K562 (cell line): ENCODE data around the gene FAM83D. TPM values are rescaled to one million over a fixed set of nuclear protein-coding genes. Genes with fewer than 3 reads are reported as not detected.

Experiments
- ATAC-seq: fragments of 200-7000 bp; cut with Tn5 transposase; 3 replicates; pipeline ENCODE4 v1.9.1; 2020; ENCODE audit warnings: moderate library complexity
- BruUV-seq: library from RNA; stranded (reverse); fragments of 400-500 nt; replicated peaks from 2 replicates; lab custom pipeline; 2021; lab: Mats Ljungman, UMichigan
- CTCF ChIA-PET: fragments of 300-600 bp; formaldehyde crosslinking; extraction: SDS; loops from one replicate; lab custom pipeline; 2021; ENCODE audit warnings: low intra/inter-chr PET ratio; lab: Yijun Ruan, JAX
- POLR2A ChIA-PET: fragments of 300-600, 350-650 bp; sonication (Branson Sonifier 250); formaldehyde crosslinking; extraction: SDS; loops from one replicate; lab custom pipeline; 2021; ENCODE audit warnings: antibody characterized with exemption, inconsistent platforms; lab: Yijun Ruan, JAX
- DNase-seq, 4 experiments: peaks; one replicate each; pipeline versions ENCODE4 v3.0.0 to v3.0.0-alpha.2; 2011 to 2018; ENCODE audit warnings: low spot score in 3 of 4, mixed read lengths in 3 of 4; ENCODE audit errors: extremely low read depth in 1 of 4
- FAIRE-seq: peaks from 2 replicates; lab custom pipeline; 2011; peaks lifted over from hg19 to GRCh38; lab: Jason Lieb, UNC
- H2AFZ ChIP-seq: 2 replicates; pipeline ENCODE4 v1.6.0; 2011; ENCODE audit warnings: low read depth, low read length, control low read depth, inconsistent platforms
- H3K27ac ChIP-seq: fragments of 200-600 bp; 3 replicates; pipeline ENCODE4 v1.8.0; 2011; ENCODE audit warnings: low read depth, mild to moderate bottlenecking, control low read depth, inconsistent platforms, low read length, moderate library complexity, mixed read lengths; ENCODE audit errors: extremely low read depth
- H3K27me3 ChIP-seq, 2 experiments: fragments of 300-600 bp in 1 of 2; 2 replicates in 1 of 2; 3 replicates in 1 of 2; pipeline versions ENCODE4 v1.6.0 to v1.8.0; 2011; ENCODE audit warnings: inconsistent platforms in 2 of 2, low read length in 2 of 2, mild to moderate bottlenecking in 1 of 2, mixed read lengths in 1 of 2, moderate library complexity in 1 of 2; ENCODE audit not compliant: control insufficient read depth in 2 of 2, insufficient read depth in 2 of 2
- H3K36me3 ChIP-seq: fragments of 300-600 bp; 3 replicates; pipeline ENCODE4 v1.8.0; 2011; ENCODE audit warnings: mild to moderate bottlenecking, low read length, inconsistent platforms; ENCODE audit not compliant: control insufficient read depth, insufficient read depth
- H3K4me1 ChIP-seq, 2 experiments: fragments of 200-600 bp in 1 of 2; replicated peaks in 1 of 2; 2 replicates in 1 of 2; 3 replicates in 1 of 2; pipeline versions ENCODE4 v1.5.1 to v1.8.0; 2011; ENCODE audit warnings: inconsistent platforms in 2 of 2, low read length in 2 of 2, mild to moderate bottlenecking in 1 of 2, mixed read lengths in 1 of 2, moderate library complexity in 1 of 2; ENCODE audit not compliant: control insufficient read depth in 2 of 2, insufficient read depth in 2 of 2
- H3K4me2 ChIP-seq: 2 replicates; pipeline ENCODE4 v1.6.1; 2011; ENCODE audit warnings: low read length, control low read depth, inconsistent platforms, mixed read lengths; ENCODE audit not compliant: insufficient read depth
- H3K4me3 ChIP-seq: fragments of 200-600 bp; sonication (generic), shearing (Covaris generic); 2 replicates; pipeline ENCODE4 v1.5.1; 2016; ENCODE audit warnings: control low read depth, inconsistent platforms
- H3K79me2 ChIP-seq: fragments of 200-600 bp; 3 replicates; pipeline ENCODE4 v1.8.0; 2011; ENCODE audit warnings: low read length, inconsistent platforms; ENCODE audit not compliant: control insufficient read depth, insufficient read depth
- H3K9ac ChIP-seq, 2 experiments: 2 replicates each; pipeline versions ENCODE4 v1.6.0 to v1.6.1; 2011; ENCODE audit warnings: low read depth in 2 of 2, low read length in 2 of 2, control low read depth in 1 of 2, inconsistent platforms in 1 of 2, mild to moderate bottlenecking in 1 of 2, mixed read lengths in 1 of 2; ENCODE audit not compliant: insufficient read depth in 1 of 2
- H3K9me1 ChIP-seq: one replicate; pipeline ENCODE4 v1.6.0; 2011; ENCODE audit warnings: inconsistent platforms, mild to moderate bottlenecking, low read length, moderate library complexity; ENCODE audit not compliant: control insufficient read depth, insufficient read depth
- H3K9me3 ChIP-seq: replicated peaks from 2 replicates; pipeline ENCODE4 v1.5.1; 2011; ENCODE audit warnings: low read depth, low read length, inconsistent platforms; ENCODE audit not compliant: control insufficient read depth, insufficient read depth
- H4K20me1 ChIP-seq: replicated peaks from 2 replicates; pipeline ENCODE4 v1.6.1; 2011; ENCODE audit warnings: low read length, inconsistent platforms, mixed read lengths; ENCODE audit not compliant: control insufficient read depth, insufficient read depth
- ESRRA ChIP-seq: fragments of 450-650 bp; IDR thresholded peaks from 2 replicates; pipeline ENCODE4 v1.6.1; 2014; ENCODE audit warnings: low read depth, mild to moderate bottlenecking, moderate library complexity, borderline replicate concordance
- ETV1 ChIP-seq: fragments of 450-650 bp; conservative IDR thresholded peaks from 2 replicates; pipeline ENCODE4 v1.6.1; 2016; ENCODE audit warnings: missing genetic modification characterization, control low read depth, low read depth, missing compliant biosample characterization
- HOXB6 ChIP-seq: fragments of 250-450 bp; sonication (Bioruptor Pico); IDR thresholded peaks from 2 replicates; pipeline ENCODE4 v1.5.1; 2022; ENCODE audit warnings: mild to moderate bottlenecking, borderline replicate concordance
- MCM7 ChIP-seq, 2 experiments: fragments of 450-650 bp; IDR thresholded peaks; 2 replicates each; pipeline ENCODE4 v1.6.1; 2016 to 2018
- NFRKB ChIP-seq: fragments of 450-650 bp; IDR thresholded peaks from 2 replicates; pipeline ENCODE4 v1.6.1; 2016; ENCODE audit warnings: low read depth
- PTTG1 ChIP-seq: fragments of 450-650 bp; IDR thresholded peaks from 2 replicates; pipeline ENCODE4 v1.6.1; 2016; ENCODE audit warnings: low read depth, mild to moderate bottlenecking, missing genetic modification characterization, missing compliant biosample characterization
- RBM25 ChIP-seq: fragments of 200-400 bp; formaldehyde crosslinking; IDR thresholded peaks from 2 replicates; pipeline ENCODE4 v1.6.1; 2018; ENCODE audit warnings: low read length, low read depth, moderate library complexity; ENCODE audit not compliant: severe bottlenecking
- TAF9B ChIP-seq: fragments of 450-650 bp; IDR thresholded peaks from 2 replicates; pipeline ENCODE4 v1.6.1; 2018; ENCODE audit warnings: mild to moderate bottlenecking; ENCODE audit not compliant: partially characterized antibody
- TEAD4 ChIP-seq, 2 experiments: sonication (generic) in 1 of 2; formaldehyde crosslinking in 1 of 2; IDR thresholded peaks; 2 replicates each; pipeline versions ENCODE4 v1.6.1 to v1.8.0; 2012 to 2022; ENCODE audit warnings: borderline replicate concordance in 1 of 2, inconsistent platforms in 1 of 2, low read length in 1 of 2, mild to moderate bottlenecking in 1 of 2, missing genetic modification reagents in 1 of 2
- TSC22D4 ChIP-seq: fragments of 450-650 bp; IDR thresholded peaks from 2 replicates; pipeline ENCODE4 v1.6.1; 2016; ENCODE audit warnings: missing genetic modification characterization, missing biosample characterization, control low read depth
- ZFP36 ChIP-seq: fragments of 150-350 bp; IDR thresholded peaks from 2 replicates; pipeline ENCODE4 v1.6.1; 2018; ENCODE audit warnings: low read length, low read depth; ENCODE audit not compliant: partially characterized antibody
- ZKSCAN1 ChIP-seq: fragments of 150-350 bp; IDR thresholded peaks from 2 replicates; pipeline ENCODE4 v1.6.1; 2016; ENCODE audit warnings: low read depth, low read length
- in situ Hi-C: fragments of 300-500 bp; cut with MboI; formaldehyde crosslinking; loops from 4 replicates; pipeline ENCODE4 v1.15.0; 2018; ENCODE audit warnings: inconsistent platforms, mixed read lengths
- intact Hi-C: fragments of 100-400 bp; cut with micrococcal nuclease; formaldehyde crosslinking; loops from 2 replicates; pipeline ENCODE4 v1.14.2; 2022
- polyA plus RNA-seq, 8 experiments: library from polyadenylated mRNA; depleted of rRNA in 4 of 8; stranded (reverse) in 5 of 8; unstranded in 3 of 8; fragments of >200 nt; fragmentation: Nextera tagmentation in 2 of 8; fragmentation: Illumina TruSeq in 1 of 8; extraction: Ambion mirVana in 2 of 8; extraction: Trizol in 1 of 8; gene quantifications; 2 replicates each; pipeline versions ENCODE4 v1.2.1 to v1.2.3, GENCODE V29; 2011 to 2014; ENCODE audit warnings: inconsistent platforms in 1 of 8, missing spikeins in 1 of 8
- total RNA-seq, 7 experiments: library from RNA; depleted of rRNA in 6 of 7; stranded (reverse); fragments of >200 nt in 6 of 7; fragmentation: Illumina TruSeq in 2 of 7; extraction: Trizol in 2 of 7; gene quantifications; 2 replicates each; pipeline versions ENCODE4 v1.2.1 to v1.2.3, GENCODE V29; 2011 to 2021; ENCODE audit warnings: low replicate concordance in 1 of 7
- TF ChIP-seq, protein P1 (sequence below): sonication (generic); formaldehyde crosslinking; IDR thresholded peaks from 2 replicates; pipeline ENCODE4 v1.8.1; 2023; ENCODE audit warnings: mild to moderate bottlenecking, missing genetic modification reagents
- TF ChIP-seq, protein P2 (sequence below), 3 experiments: IDR thresholded peaks in 2 of 3; conservative IDR thresholded peaks in 1 of 3; 2 replicates each; pipeline ENCODE4 v1.5.1; 2011 to 2012; ENCODE audit warnings: low read length in 3 of 3, mild to moderate bottlenecking in 3 of 3, control low read depth in 2 of 3, improper control_type of control experiment in 1 of 3, inconsistent platforms in 1 of 3, low read depth in 1 of 3, mixed read lengths in 1 of 3, moderate library complexity in 1 of 3; ENCODE audit not compliant: insufficient read depth in 2 of 3
- TF ChIP-seq, protein P3 (sequence below): fragments of 450-650 bp; IDR thresholded peaks from 2 replicates; pipeline ENCODE4 v1.6.1; 2016
- TF ChIP-seq, protein P4 (sequence below): sonication (generic); formaldehyde crosslinking; IDR thresholded peaks from 2 replicates; pipeline ENCODE4 v1.8.1; 2023; ENCODE audit warnings: mild to moderate bottlenecking, missing genetic modification reagents

Gene FAM83D
- total and polyA plus RNA-seq, 9 of the 15 experiments (the other 6 are each of a cell fraction or from before 2014, with no cell fraction given) = 8.2 to 66.1 (median 43.5) TPM

DNA sequence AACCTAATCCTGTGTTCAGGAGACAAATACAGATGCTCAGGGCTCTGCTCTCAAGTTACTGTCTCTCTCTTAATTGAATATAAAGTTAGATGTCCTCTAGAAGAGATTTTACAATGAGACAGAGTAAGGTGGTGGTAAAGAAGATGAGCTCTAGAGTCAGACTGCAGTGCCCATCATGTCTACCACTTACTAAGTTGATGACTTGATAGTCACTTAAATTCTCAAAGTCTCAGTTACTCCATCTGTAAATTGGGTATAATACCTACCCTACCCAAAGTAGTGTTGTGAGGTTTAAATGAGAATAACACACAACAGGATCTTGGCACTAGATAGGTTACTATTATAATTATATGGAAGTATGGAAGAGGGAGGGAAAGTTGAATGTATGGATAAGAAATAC, 37.5 kb downstream of the FAM83D start (continued):
- TF ChIP-seq, protein P1, sequence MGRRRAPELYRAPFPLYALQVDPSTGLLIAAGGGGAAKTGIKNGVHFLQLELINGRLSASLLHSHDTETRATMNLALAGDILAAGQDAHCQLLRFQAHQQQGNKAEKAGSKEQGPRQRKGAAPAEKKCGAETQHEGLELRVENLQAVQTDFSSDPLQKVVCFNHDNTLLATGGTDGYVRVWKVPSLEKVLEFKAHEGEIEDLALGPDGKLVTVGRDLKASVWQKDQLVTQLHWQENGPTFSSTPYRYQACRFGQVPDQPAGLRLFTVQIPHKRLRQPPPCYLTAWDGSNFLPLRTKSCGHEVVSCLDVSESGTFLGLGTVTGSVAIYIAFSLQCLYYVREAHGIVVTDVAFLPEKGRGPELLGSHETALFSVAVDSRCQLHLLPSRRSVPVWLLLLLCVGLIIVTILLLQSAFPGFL (CRISPR knock-in tag) = no peak

DNA sequence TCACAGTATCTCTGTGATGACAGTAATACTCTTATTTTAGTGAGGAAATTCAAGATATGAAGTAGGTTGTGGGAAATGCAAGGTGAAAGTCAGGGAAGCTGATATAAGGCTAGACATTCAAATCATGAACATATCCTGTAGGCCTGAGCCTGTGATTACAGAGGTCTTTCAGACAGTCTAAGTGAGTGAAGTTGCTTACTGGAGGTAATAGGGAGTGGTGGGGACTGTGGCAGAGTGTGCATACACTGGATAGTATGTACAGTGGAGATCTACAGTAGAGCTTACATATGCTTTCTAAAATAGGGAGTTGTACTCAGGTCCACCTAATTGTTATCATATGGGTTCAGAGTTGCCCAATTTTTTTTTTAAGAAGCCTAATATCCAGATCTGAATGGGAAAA, 39.0 kb downstream of the FAM83D start:
- Histone ChIP-seq H3K4me3 (no peak overlapping the region), H3K9me3 (no peaks in the 10 kb centered on the region), H4K20me1 (no peaks in the 10 kb centered on the region), H3K9me1 (no peaks in the 10 kb centered on the region), H3K36me3 (peaks cover 46% of the 10 kb centered on the region), H3K79me2 (peaks cover 75% of the 10 kb centered on the region), H3K9ac (no peak overlapping the region), H3K27me3 (no peaks in the 10 kb centered on the region), H3K4me2 (no peak overlapping the region), H3K27ac (no peak overlapping the region), H3K4me1 (peaks cover 11 to 12% of the 10 kb centered on the region in 2 experiments; a peak in 4 of 5 replicates), H2AFZ (no peak overlapping the region)
- no peak for FAIRE-seq
- in situ Hi-C loops (no loop called here), intact Hi-C loops (no loop called here)
- POLR2A ChIA-PET = interaction anchor here (0.7 to 0.8 kb wide), 2 partner anchors 49 to 384 kb away, joined by 3 read pairs; no protein-coding TSS in a partner anchor
- no peak for ATAC-seq
- no TSS peak for BruUV-seq
- DNase-seq = no peak
- CTCF ChIA-PET = interaction anchor here (0.5 kb wide), 1 partner anchor 29 kb away, joined by 3 read pairs; no protein-coding TSS in a partner anchor
- TF ChIP-seq ESRRA (no peak), TSC22D4 (tag) (no peak), RBM25 (peak; percentile 57), TEAD4 (IDR thresholded peaks at IDR 0.05; ENCODE audit: low read length) (no peak), TEAD4 (CRISPR knock-in tag; IDR thresholded peaks at IDR 0.05; ENCODE audit: borderline replicate concordance) (no peak), TAF9B (no peak), PTTG1 (tag) (no peak), MCM7 (IDR thresholded peaks at IDR 0.05) (no peak), HOXB6 (CRISPR knock-in tag) (no peak), ETV1 (no peak), ZFP36 (peak; percentile 58), ZKSCAN1 (no peak), NFRKB (no peak)
- TF ChIP-seq, protein P2, sequence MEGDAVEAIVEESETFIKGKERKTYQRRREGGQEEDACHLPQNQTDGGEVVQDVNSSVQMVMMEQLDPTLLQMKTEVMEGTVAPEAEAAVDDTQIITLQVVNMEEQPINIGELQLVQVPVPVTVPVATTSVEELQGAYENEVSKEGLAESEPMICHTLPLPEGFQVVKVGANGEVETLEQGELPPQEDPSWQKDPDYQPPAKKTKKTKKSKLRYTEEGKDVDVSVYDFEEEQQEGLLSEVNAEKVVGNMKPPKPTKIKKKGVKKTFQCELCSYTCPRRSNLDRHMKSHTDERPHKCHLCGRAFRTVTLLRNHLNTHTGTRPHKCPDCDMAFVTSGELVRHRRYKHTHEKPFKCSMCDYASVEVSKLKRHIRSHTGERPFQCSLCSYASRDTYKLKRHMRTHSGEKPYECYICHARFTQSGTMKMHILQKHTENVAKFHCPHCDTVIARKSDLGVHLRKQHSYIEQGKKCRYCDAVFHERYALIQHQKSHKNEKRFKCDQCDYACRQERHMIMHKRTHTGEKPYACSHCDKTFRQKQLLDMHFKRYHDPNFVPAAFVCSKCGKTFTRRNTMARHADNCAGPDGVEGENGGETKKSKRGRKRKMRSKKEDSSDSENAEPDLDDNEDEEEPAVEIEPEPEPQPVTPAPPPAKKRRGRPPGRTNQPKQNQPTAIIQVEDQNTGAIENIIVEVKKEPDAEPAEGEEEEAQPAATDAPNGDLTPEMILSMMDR (IDR thresholded peaks at IDR 0.05 in 2 of 3, conservative IDR thresholded peaks at IDR 0.05 in 1 of 3; ENCODE audit: insufficient read depth in 2 of 3, low read depth in 1 of 3, low read length in 3 of 3) = no peak
- TF ChIP-seq, protein P3, sequence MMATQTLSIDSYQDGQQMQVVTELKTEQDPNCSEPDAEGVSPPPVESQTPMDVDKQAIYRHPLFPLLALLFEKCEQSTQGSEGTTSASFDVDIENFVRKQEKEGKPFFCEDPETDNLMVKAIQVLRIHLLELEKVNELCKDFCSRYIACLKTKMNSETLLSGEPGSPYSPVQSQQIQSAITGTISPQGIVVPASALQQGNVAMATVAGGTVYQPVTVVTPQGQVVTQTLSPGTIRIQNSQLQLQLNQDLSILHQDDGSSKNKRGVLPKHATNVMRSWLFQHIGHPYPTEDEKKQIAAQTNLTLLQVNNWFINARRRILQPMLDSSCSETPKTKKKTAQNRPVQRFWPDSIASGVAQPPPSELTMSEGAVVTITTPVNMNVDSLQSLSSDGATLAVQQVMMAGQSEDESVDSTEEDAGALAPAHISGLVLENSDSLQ = no peak
- TF ChIP-seq, protein P4, sequence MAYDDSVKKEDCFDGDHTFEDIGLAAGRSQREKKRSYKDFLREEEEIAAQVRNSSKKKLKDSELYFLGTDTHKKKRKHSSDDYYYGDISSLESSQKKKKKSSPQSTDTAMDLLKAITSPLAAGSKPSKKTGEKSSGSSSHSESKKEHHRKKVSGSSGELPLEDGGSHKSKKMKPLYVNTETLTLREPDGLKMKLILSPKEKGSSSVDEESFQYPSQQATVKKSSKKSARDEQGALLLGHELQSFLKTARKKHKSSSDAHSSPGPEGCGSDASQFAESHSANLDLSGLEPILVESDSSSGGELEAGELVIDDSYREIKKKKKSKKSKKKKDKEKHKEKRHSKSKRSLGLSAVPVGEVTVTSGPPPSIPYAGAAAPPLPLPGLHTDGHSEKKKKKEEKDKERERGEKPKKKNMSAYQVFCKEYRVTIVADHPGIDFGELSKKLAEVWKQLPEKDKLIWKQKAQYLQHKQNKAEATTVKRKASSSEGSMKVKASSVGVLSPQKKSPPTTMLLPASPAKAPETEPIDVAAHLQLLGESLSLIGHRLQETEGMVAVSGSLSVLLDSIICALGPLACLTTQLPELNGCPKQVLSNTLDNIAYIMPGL (CRISPR knock-in tag) = no peak
